Measurements from ENCODE around the gene AMACR. TPM values are rescaled to one million over a fixed set of nuclear protein-coding genes. Genes with fewer than 3 reads are reported as not detected.

The AMACR gene
- total and polyA plus RNA-seq, 9 of the 15 experiments (the other 6 are each of a cell fraction or from before 2014, with no cell fraction given): 0.72 to 4.6 (median 4.0) TPM

GRCh38 chr5:34017254-34017653, 9.4 kb upstream of the AMACR start:
- intact Hi-C loops (cut with micrococcal nuclease): no loop called here
- H3K4me3 ChIP-seq: no peak overlapping the region
- no peaks in the 10 kb centered on the region for H3K4me1 ChIP-seq (replicated peaks in 1 of 2; ENCODE audit: control insufficient read depth in 2 of 2, insufficient read depth in 2 of 2, low read length in 2 of 2)
- H3K79me2 ChIP-seq (ENCODE audit: control insufficient read depth, insufficient read depth, low read length): no peaks in the 10 kb centered on the region
- H3K9ac ChIP-seq (ENCODE audit: insufficient read depth in 1 of 2, low read depth in 2 of 2, low read length in 2 of 2): no peak overlapping the region
- no peak overlapping the region for H3K27ac ChIP-seq (ENCODE audit: extremely low read depth, low read depth, low read length)
- WGBS (ENCODE audit: insufficient coverage, low coverage, missing lambda C conversion rate): 0% methylated on average over 2 of the region's 2 CpGs
- BruUV-seq (replicated peaks): no TSS peak
- no peak overlapping the region for H2AFZ ChIP-seq (ENCODE audit: low read depth, low read length)
- no peak for FAIRE-seq
- no peak for DNase-seq (ENCODE audit: extremely low read depth in 1 of 4, low spot score in 3 of 4)
- H3K4me2 ChIP-seq (ENCODE audit: insufficient read depth, low read length): no peak overlapping the region
- no peaks in the 10 kb centered on the region for H3K9me3 ChIP-seq (replicated peaks; ENCODE audit: control insufficient read depth, insufficient read depth, low read depth, low read length)
- no peaks in the 10 kb centered on the region for H3K9me1 ChIP-seq (ENCODE audit: control insufficient read depth, insufficient read depth, low read length)
- no peaks in the 10 kb centered on the region for H4K20me1 ChIP-seq (replicated peaks; ENCODE audit: control insufficient read depth, insufficient read depth, low read length)
- CTCF ChIA-PET (ENCODE audit: low intra/inter-chr PET ratio): no interaction called here
- POLR2A ChIA-PET: interaction anchor here (1.0 to 1.7 kb wide), 2 partner anchors 9 to 11 kb away, joined by 4 to 6 read pairs; partner anchors contain the start of gene AMACR
- no peak for ATAC-seq
- H3K27me3 ChIP-seq (ENCODE audit: control insufficient read depth in 2 of 2, insufficient read depth in 2 of 2, low read length in 2 of 2): no peaks in the 10 kb centered on the region
- in situ Hi-C loops (cut with MboI): no loop called here
- TF ChIP-seq ZNF77 (CRISPR knock-in tag; IDR thresholded peaks at IDR 0.05) (no peak), POU5F1 (IDR thresholded peaks at IDR 0.05; ENCODE audit: borderline replicate concordance, low read depth, low read length, partially characterized antibody) (no peak)
- no peaks in the 10 kb centered on the region for H3K36me3 ChIP-seq (ENCODE audit: control insufficient read depth, insufficient read depth, low read length)

- Histone ChIP-seq H3K27me3 (ENCODE audit: control insufficient read depth in 2 of 2, insufficient read depth in 2 of 2, low read length in 2 of 2) (peaks cover 0 to 3% of the 10 kb centered on the region in 2 experiments; a peak in 1 of 5 replicates), H3K4me2 (ENCODE audit: insufficient read depth, low read length) (no peak overlapping the region), H2AFZ (ENCODE audit: low read depth, low read length) (no peak overlapping the region), H3K4me3 (no peak overlapping the region), H3K36me3 (ENCODE audit: control insufficient read depth, insufficient read depth, low read length) (no peaks in the 10 kb centered on the region), H3K4me1 (replicated peaks in 1 of 2; ENCODE audit: control insufficient read depth in 2 of 2, insufficient read depth in 2 of 2, low read length in 2 of 2) (no peaks in the 10 kb centered on the region), H3K9me3 (replicated peaks; ENCODE audit: control insufficient read depth, insufficient read depth, low read depth, low read length) (no peaks in the 10 kb centered on the region), H3K9me1 (ENCODE audit: control insufficient read depth, insufficient read depth, low read length) (no peaks in the 10 kb centered on the region), H3K9ac (ENCODE audit: insufficient read depth in 1 of 2, low read depth in 2 of 2, low read length in 2 of 2) (no peak overlapping the region), H3K27ac (ENCODE audit: extremely low read depth, low read depth, low read length) (no peak overlapping the region), H4K20me1 (replicated peaks; ENCODE audit: control insufficient read depth, insufficient read depth, low read length) (no peaks in the 10 kb centered on the region), H3K79me2 (ENCODE audit: control insufficient read depth, insufficient read depth, low read length) (no peaks in the 10 kb centered on the region)
- DNase-seq (ENCODE audit: extremely low read depth in 1 of 4, low spot score in 3 of 4) (no peak), ATAC-seq (no peak), FAIRE-seq (no peak)
- TF ChIP-seq IFI16 (CRISPR knock-in tag; IDR thresholded peaks at IDR 0.05): no peak
- TF ChIP-seq CREB1 (IDR thresholded peaks at IDR 0.05): no peak
- no peak for TF ChIP-seq CREB1 (CRISPR knock-in tag; IDR thresholded peaks at IDR 0.05)
- TF ChIP-seq MAFG (tag; conservative IDR thresholded peaks at IDR 0.05): peak; percentile 86
- peak; percentile 93 for TF ChIP-seq ZNF316 (IDR thresholded peaks at IDR 0.05)
- TF ChIP-seq C11orf30 (IDR thresholded peaks at IDR 0.05; ENCODE audit: low read depth): peak; percentile 81
- peak; percentile 83 for TF ChIP-seq MAFK (IDR thresholded peaks at IDR 0.05; ENCODE audit: low read length)
- TF ChIP-seq MAFF (IDR thresholded peaks at IDR 0.05; ENCODE audit: low read length): peak; percentile 83
- TF ChIP-seq CBX3 (IDR thresholded peaks at IDR 0.05; ENCODE audit: borderline replicate concordance in 1 of 2, low read length in 2 of 2): no peak
- TF ChIP-seq ZNF644 (tag; IDR thresholded peaks at IDR 0.05; ENCODE audit: low read depth): no peak
- in situ Hi-C loops (cut with MboI): no loop called here
- 60% methylated on average over 2 of the region's 2 CpGs for WGBS (ENCODE audit: insufficient coverage, low coverage, missing lambda C conversion rate)
- BruUV-seq (replicated peaks): no TSS peak
- ChIA-PET POLR2A (interaction anchor here (1.7 kb wide), 1 partner anchor 12 kb away, joined by 4 read pairs; no protein-coding TSS in a partner anchor), CTCF (ENCODE audit: low intra/inter-chr PET ratio) (no interaction called here)
- intact Hi-C loops (cut with micrococcal nuclease): no loop called here
These were observed 8.9 kb upstream of the AMACR start for GRCh38 chr5:34016750-34017149.

Data from K562 (cell line).